ENCODE data around the gene COG5. TPM values are rescaled to one million over a fixed set of nuclear protein-coding genes. Genes with fewer than 3 reads are reported as not detected.
A peak's percentile ranks its signal among the peaks of the same experiment; 100 is the strongest.

COG5 gene
- total RNA-seq, 1 experiment from 2014 or later = 28.8 TPM

GRCh38 chr7:107387573-107388219 is 176.0 kb downstream of the COG5 start:
- no peak for DNase-seq (ENCODE audit: low read depth, low spot score)
- in situ Hi-C loops (cut with HindIII; ENCODE audit: low pct_unique_long_range_greater_than_20kb, low sequenced_read_pairs) = no loop called here

- DNase-seq (ENCODE audit: low read depth, low spot score) = no peak
- in situ Hi-C loops (cut with HindIII; ENCODE audit: low pct_unique_long_range_greater_than_20kb, low sequenced_read_pairs) = no loop called here
Measured at GRCh38 chr7:107387128-107387527, 176.6 kb downstream of the COG5 start.

GRCh38 chr7:107386548-107387102 is 177.1 kb downstream of the COG5 start:
- in situ Hi-C loops (cut with HindIII; ENCODE audit: low pct_unique_long_range_greater_than_20kb, low sequenced_read_pairs) = no loop called here
- no peak for DNase-seq (ENCODE audit: low read depth, low spot score)

GRCh38 chr7:107384025-107384424 is 179.7 kb downstream of the COG5 start:
- in situ Hi-C loops (cut with HindIII; ENCODE audit: low pct_unique_long_range_greater_than_20kb, low sequenced_read_pairs) = no loop called here
- peak; percentile 59 for DNase-seq (ENCODE audit: low read depth, low spot score)

- DNase-seq (ENCODE audit: low read depth, low spot score) = no peak
- in situ Hi-C loops (cut with HindIII; ENCODE audit: low pct_unique_long_range_greater_than_20kb, low sequenced_read_pairs) = no loop called here
Measured at GRCh38 chr7:107383203-107383602, 180.5 kb downstream of the COG5 start.

DNA sequence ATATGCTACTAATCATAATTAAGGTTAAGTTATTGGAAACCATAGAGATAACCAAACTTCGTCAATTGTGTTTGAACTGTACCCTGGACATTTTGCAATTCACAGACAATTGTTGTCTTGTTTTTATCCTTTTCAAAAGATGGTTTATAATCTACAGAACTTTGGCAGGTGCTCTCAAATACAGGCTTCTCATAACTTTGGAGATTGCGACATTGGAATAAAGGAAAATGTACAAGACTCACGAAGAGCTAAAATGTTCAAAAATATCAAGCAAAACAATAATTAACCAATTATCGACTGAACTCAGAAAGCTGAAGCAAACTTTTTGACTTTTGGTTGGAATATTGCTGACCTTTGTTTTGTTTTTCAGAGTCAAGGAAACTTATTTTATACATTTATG is 182.3 kb downstream of the COG5 start:
- in situ Hi-C loops (cut with HindIII; ENCODE audit: low pct_unique_long_range_greater_than_20kb, low sequenced_read_pairs) = no loop called here
- no peak for DNase-seq (ENCODE audit: low read depth, low spot score)

DNA sequence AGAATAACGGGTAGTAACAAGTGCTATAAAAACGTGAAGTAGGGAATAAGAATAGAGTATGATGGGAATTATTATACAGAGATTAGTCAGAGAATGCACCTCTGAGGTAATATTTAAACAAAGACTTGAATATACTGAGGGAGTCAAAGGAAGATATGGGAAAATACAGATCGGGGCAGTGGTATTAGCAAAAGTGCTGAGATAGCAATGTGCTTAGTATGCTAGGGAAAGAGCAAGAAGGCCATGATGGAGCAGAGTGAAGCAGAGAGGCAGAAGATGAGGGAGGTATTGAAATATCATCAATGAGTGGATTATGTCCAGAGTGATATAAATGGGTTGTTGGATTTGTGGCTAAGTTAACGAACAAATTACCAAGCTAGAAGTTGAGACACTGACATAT is 190.4 kb downstream of the COG5 start:
- DNase-seq (ENCODE audit: low read depth, low spot score) = no peak
- in situ Hi-C loops (cut with HindIII; ENCODE audit: low pct_unique_long_range_greater_than_20kb, low sequenced_read_pairs) = no loop called here

GRCh38 chr7:107372298-107372697 is 191.4 kb downstream of the COG5 start:
- in situ Hi-C loops (cut with HindIII; ENCODE audit: low pct_unique_long_range_greater_than_20kb, low sequenced_read_pairs) = no loop called here
- DNase-seq (ENCODE audit: low read depth, low spot score) = no peak

GRCh38 chr7:107370816-107371215 is 192.9 kb downstream of the COG5 start:
- in situ Hi-C loops (cut with HindIII; ENCODE audit: low pct_unique_long_range_greater_than_20kb, low sequenced_read_pairs) = no loop called here
- DNase-seq (ENCODE audit: low read depth, low spot score) = peak; percentile 100

GRCh38 chr7:107364787-107365186 is 198.9 kb downstream of the COG5 start:
- no peak for DNase-seq (ENCODE audit: low read depth, low spot score)
- in situ Hi-C loops (cut with HindIII; ENCODE audit: low pct_unique_long_range_greater_than_20kb, low sequenced_read_pairs) = loop anchor here (10.0 kb wide), 1 partner anchor 100 kb away; no protein-coding TSS in a partner anchor

DNA sequence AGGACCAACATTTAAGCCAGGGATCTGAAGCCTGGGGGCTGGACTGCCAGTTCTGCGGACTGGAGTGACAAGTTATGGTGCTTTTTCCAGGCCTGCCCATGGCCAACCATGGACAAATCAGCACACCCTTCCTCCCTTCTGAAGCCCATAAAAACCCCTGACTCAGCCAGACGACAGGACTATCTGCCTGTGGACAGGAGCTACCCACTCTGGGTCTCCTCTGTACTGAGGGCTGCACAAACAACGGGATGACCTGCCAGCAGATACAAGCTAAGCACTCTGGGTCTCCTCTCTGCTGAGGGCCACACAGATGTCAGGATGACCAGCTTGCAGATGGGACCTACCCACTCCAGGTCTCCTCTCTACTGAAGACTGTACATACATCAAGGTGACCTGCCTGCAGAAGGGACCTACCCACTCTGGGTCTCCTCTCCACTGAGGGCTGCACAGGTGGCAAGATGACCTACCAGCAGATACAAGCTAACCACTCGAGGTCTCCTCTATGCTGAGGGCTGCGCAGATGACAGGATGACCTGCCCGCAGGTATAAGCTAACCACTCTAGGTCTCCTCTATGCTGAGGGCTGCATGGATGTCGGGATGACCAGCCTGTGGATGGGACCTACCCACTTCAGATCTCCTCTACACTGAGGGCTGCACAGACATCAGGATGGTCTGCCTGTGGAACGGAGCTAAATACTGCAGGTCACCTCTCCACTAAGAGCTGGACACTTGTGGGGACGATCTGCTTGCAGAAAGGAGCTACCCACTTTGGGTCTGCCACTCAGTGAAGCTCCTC is 204.0 kb downstream of the COG5 start:
- no peak for DNase-seq (ENCODE audit: low read depth, low spot score)
- in situ Hi-C loops (cut with HindIII; ENCODE audit: low pct_unique_long_range_greater_than_20kb, low sequenced_read_pairs) = loop anchor here (10.0 kb wide), 1 partner anchor 105 kb away; no protein-coding TSS in a partner anchor

DNA sequence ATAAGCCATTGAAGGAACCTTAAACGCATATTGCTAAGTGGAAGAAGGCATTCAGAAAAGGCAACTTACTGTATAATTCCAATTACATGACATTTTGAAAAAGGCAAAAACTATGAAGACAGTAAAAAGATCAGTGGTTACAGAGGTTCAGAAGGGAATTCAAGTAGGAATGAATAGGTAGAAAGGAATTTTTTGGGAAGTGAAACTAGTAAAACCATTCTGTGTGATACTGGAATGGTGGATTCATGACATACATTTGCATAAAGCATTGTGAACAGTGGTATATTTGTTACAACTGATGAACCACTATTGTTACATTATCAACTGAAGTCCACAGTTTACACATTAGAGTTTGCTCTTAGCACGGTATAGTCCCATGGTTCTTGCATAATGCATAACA is 208.1 kb downstream of the COG5 start:
- DNase-seq (ENCODE audit: low read depth, low spot score) = peak; percentile 95
- in situ Hi-C loops (cut with HindIII; ENCODE audit: low pct_unique_long_range_greater_than_20kb, low sequenced_read_pairs) = no loop called here

- no peak for DNase-seq (ENCODE audit: low read depth, low spot score)
- in situ Hi-C loops (cut with HindIII; ENCODE audit: low pct_unique_long_range_greater_than_20kb, low sequenced_read_pairs) = no loop called here
Measured at GRCh38 chr7:107354640-107355039, 209.1 kb downstream of the COG5 start.

GRCh38 chr7:107353701-107354100 is 210.0 kb downstream of the COG5 start:
- DNase-seq (ENCODE audit: low read depth, low spot score) = no peak
- in situ Hi-C loops (cut with HindIII; ENCODE audit: low pct_unique_long_range_greater_than_20kb, low sequenced_read_pairs) = no loop called here

- in situ Hi-C loops (cut with HindIII; ENCODE audit: low pct_unique_long_range_greater_than_20kb, low sequenced_read_pairs) = no loop called here
- no peak for DNase-seq (ENCODE audit: low read depth, low spot score)
Measured at GRCh38 chr7:107345898-107346297, 217.8 kb downstream of the COG5 start.

GRCh38 chr7:107344799-107345198 is 218.9 kb downstream of the COG5 start:
- peak; percentile 15 for DNase-seq (ENCODE audit: low read depth, low spot score)
- in situ Hi-C loops (cut with HindIII; ENCODE audit: low pct_unique_long_range_greater_than_20kb, low sequenced_read_pairs) = no loop called here

- no peak for DNase-seq (ENCODE audit: low read depth, low spot score)
- in situ Hi-C loops (cut with HindIII; ENCODE audit: low pct_unique_long_range_greater_than_20kb, low sequenced_read_pairs) = no loop called here
Measured at GRCh38 chr7:107344286-107344685, 219.4 kb downstream of the COG5 start.

GRCh38 chr7:107338080-107338479 is 225.6 kb downstream of the COG5 start:
- no peak for DNase-seq (ENCODE audit: low read depth, low spot score)
- in situ Hi-C loops (cut with HindIII; ENCODE audit: low pct_unique_long_range_greater_than_20kb, low sequenced_read_pairs) = no loop called here
